Endothelial cell of umbilical vein (primary cell): ENCODE data around the gene LNPEP. TPM values are rescaled to one million over a fixed set of nuclear protein-coding genes. Genes with fewer than 3 reads are reported as not detected.

Experiments
- BruUV-seq: library from RNA; stranded (reverse); fragments of 400-500 nt; replicated peaks from 2 replicates; lab custom pipeline; 2021; lab: Mats Ljungman, UMichigan
- CTCF ChIA-PET: fragments of 300-600, 350-600 bp; sonication (Branson Sonifier 250); formaldehyde crosslinking; loops from one replicate; lab custom pipeline; 2021; ENCODE audit warnings: antibody characterized with exemption, inconsistent platforms; lab: Charles Lee
- POLR2A ChIA-PET: fragments of 300-600, 350-600 bp; sonication (Branson Sonifier 250); formaldehyde crosslinking; loops from one replicate; lab custom pipeline; 2021; ENCODE audit warnings: antibody characterized with exemption, inconsistent platforms; lab: Charles Lee
- DNase-seq: peaks from one replicate; pipeline ENCODE4 v3.0.0-alpha.2; 2011; ENCODE audit warnings: low read depth, low spot score
- FAIRE-seq: peaks from 2 replicates; lab custom pipeline; 2011; peaks lifted over from hg19 to GRCh38; lab: Jason Lieb, UNC
- H2AFZ ChIP-seq: 2 replicates; pipeline ENCODE4 v1.6.0; 2012; ENCODE audit warnings: low read depth, low read length, control low read depth, inconsistent platforms
- H3K27ac ChIP-seq: 2 replicates; pipeline ENCODE4 v1.5.1; 2011; ENCODE audit warnings: low read depth, mild to moderate bottlenecking, control low read depth, low read length, moderate library complexity; ENCODE audit not compliant: insufficient read depth
- H3K27me3 ChIP-seq, 2 experiments: 2 replicates each; pipeline versions ENCODE4 v1.6.0 to v1.6.1; 2011; ENCODE audit warnings: low read length in 2 of 2, mixed read lengths in 1 of 2; ENCODE audit not compliant: control insufficient read depth in 2 of 2, insufficient read depth in 2 of 2
- H3K36me3 ChIP-seq, 2 experiments: 2 replicates in 1 of 2; 3 replicates in 1 of 2; pipeline ENCODE4 v1.5.1; 2011; ENCODE audit warnings: low read length in 2 of 2, mild to moderate bottlenecking in 1 of 2, moderate library complexity in 1 of 2; ENCODE audit not compliant: control insufficient read depth in 2 of 2, insufficient read depth in 2 of 2; ENCODE audit errors: extremely low read depth in 1 of 2
- H3K4me1 ChIP-seq: 3 replicates; pipeline ENCODE4 v1.5.1; 2011; ENCODE audit warnings: mild to moderate bottlenecking, low read length; ENCODE audit not compliant: control insufficient read depth, insufficient read depth; ENCODE audit errors: extremely low read depth
- H3K4me2 ChIP-seq: 2 replicates; pipeline ENCODE4 v1.6.1; 2011; ENCODE audit warnings: low read length, control low read depth, mixed read lengths; ENCODE audit not compliant: insufficient read depth
- H3K4me3 ChIP-seq, 3 experiments: fragments of 200-600 bp in 1 of 3; sonication (generic), shearing (Covaris generic) in 1 of 3; replicated peaks in 1 of 3; 2 replicates each; pipeline ENCODE4 v1.5.1; 2011 to 2016; ENCODE audit warnings: control low read depth in 3 of 3, low read length in 3 of 3, mild to moderate bottlenecking in 2 of 3, inconsistent platforms in 1 of 3, low read depth in 1 of 3, moderate library complexity in 1 of 3; ENCODE audit not compliant: insufficient read depth in 1 of 3
- H3K79me2 ChIP-seq: 2 replicates; pipeline ENCODE4 v1.6.0; 2012; ENCODE audit warnings: low read length, inconsistent platforms; ENCODE audit not compliant: control insufficient read depth, insufficient read depth
- H3K9ac ChIP-seq: replicated peaks from 2 replicates; pipeline ENCODE3; 2011; ENCODE audit warnings: low read length, control low read depth; ENCODE audit not compliant: insufficient read depth; ENCODE audit errors: extremely low read depth
- H3K9me1 ChIP-seq: replicated peaks from 3 replicates; pipeline ENCODE4 v1.6.0; 2011; ENCODE audit warnings: mild to moderate bottlenecking, low read length; ENCODE audit not compliant: control insufficient read depth, insufficient read depth; ENCODE audit errors: extremely low read depth
- H3K9me3 ChIP-seq: replicated peaks from 2 replicates; pipeline ENCODE4 v1.5.1; 2012; ENCODE audit warnings: low read length, inconsistent platforms; ENCODE audit not compliant: control insufficient read depth, insufficient read depth
- H4K20me1 ChIP-seq: replicated peaks from 2 replicates; pipeline ENCODE3; 2011; ENCODE audit warnings: mild to moderate bottlenecking, low read length; ENCODE audit not compliant: control insufficient read depth, insufficient read depth; ENCODE audit errors: extremely low read depth
- GATA2 ChIP-seq: IDR thresholded peaks from 2 replicates; pipeline ENCODE4 v1.7.0; 2011; ENCODE audit warnings: low read depth, mild to moderate bottlenecking, moderate library complexity, mixed read lengths, low read length; ENCODE audit not compliant: insufficient read length, insufficient read depth
- dilution Hi-C: fragments of 300-500 bp; cut with MboI; formaldehyde crosslinking; loops from one replicate; pipeline ENCODE4 v1.15.0; 2019; ENCODE audit warnings: low sequenced_read_pairs; ENCODE audit not compliant: extremely low pct_ligation_motif_present
- intact Hi-C: fragments of 100-400 bp; cut with micrococcal nuclease; formaldehyde crosslinking; loops from one replicate; pipeline ENCODE4 v1.10.0; 2022
- polyA plus RNA-seq, 4 experiments: library from polyadenylated mRNA; depleted of rRNA in 3 of 4; stranded (reverse) in 3 of 4; unstranded in 1 of 4; fragments of >200 nt; gene quantifications; 2 replicates each; pipeline versions ENCODE4 v1.2.1 to v1.2.3, GENCODE V29; 2011 to 2012; ENCODE audit warnings: missing spikeins in 1 of 4
- total RNA-seq: library from RNA; stranded (reverse); gene quantifications from 2 replicates; pipeline ENCODE4 v1.2.3, GENCODE V29; 2021

LNPEP gene
- total and polyA plus RNA-seq, 2 donors (not counting 3 experiments of a cell fraction or from before 2014, with no cell fraction given), result 7.0 to 23.5 TPM

DNA sequence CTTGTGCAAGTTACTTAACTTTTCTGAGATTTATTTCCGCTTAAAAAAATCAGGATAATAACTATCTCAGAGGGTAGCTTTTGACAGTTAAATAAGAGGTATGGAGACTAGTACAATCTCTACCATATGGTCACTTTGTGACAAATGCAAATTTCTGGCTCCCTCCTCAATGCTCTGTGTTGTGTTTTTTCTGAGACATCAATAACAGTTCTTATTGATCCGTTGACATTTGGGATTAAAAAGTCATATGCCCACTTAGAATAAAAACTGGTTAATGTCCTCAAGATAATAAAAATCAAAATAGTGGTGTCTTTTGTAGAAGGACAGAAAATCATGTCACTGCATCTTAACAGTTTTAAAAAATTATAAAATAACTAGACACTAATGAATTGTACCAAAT lies 24.7 kb upstream of the LNPEP start:
- no peak for DNase-seq
- no peaks in the 10 kb centered on the region for H3K79me2 ChIP-seq
- FAIRE-seq, result no peak
- POLR2A ChIA-PET, result no interaction called here
- no TSS peak for BruUV-seq
- no peaks in the 10 kb centered on the region for H3K4me1 ChIP-seq
- H3K36me3 ChIP-seq, result peaks cover 0 to 11% of the 10 kb centered on the region in 2 experiments
- no peaks in the 10 kb centered on the region for H3K9me1 ChIP-seq
- H2AFZ ChIP-seq, result no peak overlapping the region
- CTCF ChIA-PET, result interaction anchor here (3.4 kb wide), 1 partner anchor 42 kb away, joined by 15 read pairs; no protein-coding TSS in a partner anchor
- no peak overlapping the region for H3K4me3 ChIP-seq
- dilution Hi-C loops, result no loop called here
- no peak overlapping the region for H3K27ac ChIP-seq
- intact Hi-C loops, result no loop called here
- no peaks in the 10 kb centered on the region for H3K9me3 ChIP-seq
- H4K20me1 ChIP-seq, result no peaks in the 10 kb centered on the region
- no peaks in the 10 kb centered on the region for H3K27me3 ChIP-seq
- H3K4me2 ChIP-seq, result no peak overlapping the region
- no peak overlapping the region for H3K9ac ChIP-seq
- TF ChIP-seq GATA2, result no peak

DNA sequence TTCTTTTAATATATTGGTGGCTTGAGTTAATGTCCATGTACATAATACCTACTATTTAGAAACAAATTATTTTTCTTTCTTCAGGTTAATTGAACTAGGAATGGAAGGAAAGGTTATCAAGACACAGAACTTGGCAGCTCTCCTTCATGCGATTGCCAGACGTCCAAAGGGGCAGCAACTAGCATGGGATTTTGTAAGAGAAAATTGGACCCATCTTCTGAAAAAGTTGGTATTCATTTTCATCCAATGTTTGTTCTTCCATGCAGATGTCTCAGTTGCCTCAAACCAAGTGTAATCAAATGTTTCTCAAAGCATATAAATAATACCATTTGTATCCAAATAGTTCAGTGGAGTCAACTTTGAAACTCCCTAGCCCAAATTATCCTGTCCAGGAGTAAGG lies 22.6 kb upstream of the LNPEP start:
- FAIRE-seq (no peak), DNase-seq (no peak)
- Histone ChIP-seq H3K4me2 (no peak overlapping the region), H3K79me2 (no peaks in the 10 kb centered on the region), H2AFZ (no peak overlapping the region), H3K27ac (no peak overlapping the region), H3K4me3 (no peak overlapping the region), H3K36me3 (peaks cover 0 to 10% of the 10 kb centered on the region in 2 experiments), H3K9me3 (no peaks in the 10 kb centered on the region), H3K27me3 (no peaks in the 10 kb centered on the region), H3K4me1 (no peaks in the 10 kb centered on the region), H4K20me1 (no peaks in the 10 kb centered on the region), H3K9ac (no peak overlapping the region), H3K9me1 (no peaks in the 10 kb centered on the region)
- dilution Hi-C loops (no loop called here), intact Hi-C loops (no loop called here)
- BruUV-seq, result no TSS peak
- no peak for TF ChIP-seq GATA2
- POLR2A ChIA-PET, result interaction anchor here (0.6 kb wide), 1 partner anchor 9 kb away, joined by 4 read pairs; no protein-coding TSS in a partner anchor
- CTCF ChIA-PET, result no interaction called here
